Thoracic aorta (tissue), 2 donors: ENCODE results near the gene CPZ. TPM values are rescaled to one million over a fixed set of nuclear protein-coding genes. Genes with fewer than 3 reads are reported as not detected.

Source experiments
- ATAC-seq: fragments of 150-250 bp; one replicate; pipeline ENCODE4 v1.8.0; 2017; ENCODE audit warnings: low read depth; ENCODE audit not compliant: insufficient number of reproducible peaks, low FRiP score
- DNase-seq: peaks from one replicate; pipeline ENCODE4 v3.0.0-alpha.2; 2020; ENCODE audit warnings: low spot score
- H3K27ac ChIP-seq, 2 donors: fragments of 200-600 bp; sonication (generic); 1 replicate in 1 of 2; 2 replicates in 1 of 2; pipeline ENCODE4 v1.5.1; 2016; ENCODE audit warnings: mild to moderate bottlenecking in 2 of 2, moderate library complexity in 2 of 2
- H3K27me3 ChIP-seq: fragments of 200-600 bp; sonication (generic); replicated peaks from 2 replicates; pipeline ENCODE4 v1.6.0; 2016; ENCODE audit warnings: mild to moderate bottlenecking; ENCODE audit not compliant: insufficient read depth
- H3K36me3 ChIP-seq: fragments of 200-600 bp; sonication (generic); one replicate; pipeline ENCODE4 v1.5.1; 2016
- H3K4me1 ChIP-seq, 2 donors: fragments of 200-600 bp; sonication (generic); 1 replicate in 1 of 2; 2 replicates in 1 of 2; pipeline versions ENCODE4 v1.5.1 to v1.6.0; 2016; ENCODE audit warnings: low read depth in 2 of 2, mild to moderate bottlenecking in 1 of 2; ENCODE audit not compliant: control insufficient read depth in 1 of 2
- H3K4me3 ChIP-seq: fragments of 200-600 bp; sonication (generic); 2 replicates; pipeline ENCODE4 v1.5.1; 2016; ENCODE audit warnings: mild to moderate bottlenecking
- H3K9me3 ChIP-seq: fragments of 200-600 bp; sonication (generic); 2 replicates; pipeline ENCODE4 v1.5.1; 2016
- total RNA-seq, 2 donors: library from RNA; depleted of rRNA; stranded (reverse); fragments of >200 nt; gene quantifications; one replicate each; pipeline versions ENCODE4 v1.1.0 to v1.2.3, GENCODE V29; 2016
- TF ChIP-seq, protein P1 (sequence below): fragments of 200-600 bp; sonication (generic); IDR thresholded peaks from one replicate; pipeline ENCODE4 v1.5.1; 2019; ENCODE audit warnings: antibody characterized with exemption

CPZ gene
- total RNA-seq, 2 donors from 2014 or later = 3.0 to 6.1 TPM

DNA sequence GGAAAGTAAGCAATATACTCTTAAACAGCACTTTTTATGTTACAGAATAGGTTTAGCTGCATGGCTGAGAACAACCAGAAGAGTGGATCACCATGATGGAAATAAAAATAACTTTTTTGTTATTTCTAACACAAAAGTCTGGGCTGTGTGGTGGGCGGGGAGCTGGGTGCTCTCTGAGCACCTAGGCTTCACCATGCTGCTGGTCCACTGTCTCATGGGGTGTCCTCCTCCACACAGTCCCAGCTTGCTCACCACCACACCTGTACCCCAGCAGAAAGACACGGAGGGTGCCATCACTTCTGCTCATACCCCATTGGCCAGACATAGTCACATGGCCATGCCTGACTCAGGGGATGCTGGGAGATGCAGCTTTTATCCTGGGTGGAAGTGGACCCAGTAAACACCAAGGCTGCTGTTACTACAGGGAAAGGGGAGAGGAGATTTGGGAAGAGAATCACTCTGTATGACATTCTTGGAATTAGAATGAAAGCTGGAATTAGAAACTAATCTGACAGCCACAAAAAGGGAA, 45.0 kb downstream of the CPZ start:
- Histone ChIP-seq H3K9me3 (no peaks in the 10 kb centered on the region), H3K27me3 (no peaks in the 10 kb centered on the region), H3K4me3 (no peak overlapping the region), H3K36me3 (no peaks in the 10 kb centered on the region), H3K4me1 (no peaks in the 10 kb centered on the region), H3K27ac (no peak overlapping the region)
- no peak for DNase-seq
- ATAC-seq = no peak
- TF ChIP-seq, protein P1, sequence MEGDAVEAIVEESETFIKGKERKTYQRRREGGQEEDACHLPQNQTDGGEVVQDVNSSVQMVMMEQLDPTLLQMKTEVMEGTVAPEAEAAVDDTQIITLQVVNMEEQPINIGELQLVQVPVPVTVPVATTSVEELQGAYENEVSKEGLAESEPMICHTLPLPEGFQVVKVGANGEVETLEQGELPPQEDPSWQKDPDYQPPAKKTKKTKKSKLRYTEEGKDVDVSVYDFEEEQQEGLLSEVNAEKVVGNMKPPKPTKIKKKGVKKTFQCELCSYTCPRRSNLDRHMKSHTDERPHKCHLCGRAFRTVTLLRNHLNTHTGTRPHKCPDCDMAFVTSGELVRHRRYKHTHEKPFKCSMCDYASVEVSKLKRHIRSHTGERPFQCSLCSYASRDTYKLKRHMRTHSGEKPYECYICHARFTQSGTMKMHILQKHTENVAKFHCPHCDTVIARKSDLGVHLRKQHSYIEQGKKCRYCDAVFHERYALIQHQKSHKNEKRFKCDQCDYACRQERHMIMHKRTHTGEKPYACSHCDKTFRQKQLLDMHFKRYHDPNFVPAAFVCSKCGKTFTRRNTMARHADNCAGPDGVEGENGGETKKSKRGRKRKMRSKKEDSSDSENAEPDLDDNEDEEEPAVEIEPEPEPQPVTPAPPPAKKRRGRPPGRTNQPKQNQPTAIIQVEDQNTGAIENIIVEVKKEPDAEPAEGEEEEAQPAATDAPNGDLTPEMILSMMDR = no peak

DNA sequence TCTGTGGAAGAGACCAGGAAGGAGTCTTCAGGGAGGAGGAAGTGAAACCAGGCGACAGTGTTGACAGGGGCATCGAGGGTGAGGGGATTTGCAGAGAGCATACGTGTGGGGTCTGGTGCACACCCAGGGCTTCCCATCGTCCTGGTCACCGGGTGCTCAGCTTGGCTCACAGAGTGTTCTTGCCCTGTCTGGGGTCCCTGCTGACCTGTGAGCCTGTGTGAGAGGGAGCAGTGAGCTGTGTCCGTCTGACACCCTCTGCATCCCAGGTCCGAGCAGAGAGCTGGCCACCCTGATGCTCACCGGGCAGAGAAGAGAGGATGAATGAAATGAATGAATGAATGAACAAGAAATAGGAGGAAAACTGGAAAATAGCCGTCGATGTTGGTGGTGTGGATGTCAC, 46.5 kb downstream of the CPZ start:
- TF ChIP-seq, protein P1 = no peak
- no peak for DNase-seq
- no peak overlapping the region for H3K4me3 ChIP-seq
- H3K27ac ChIP-seq = no peak overlapping the region
- H3K36me3 ChIP-seq = no peaks in the 10 kb centered on the region
- ATAC-seq = no peak
- H3K4me1 ChIP-seq = no peaks in the 10 kb centered on the region
- no peaks in the 10 kb centered on the region for H3K9me3 ChIP-seq
- no peaks in the 10 kb centered on the region for H3K27me3 ChIP-seq

DNA sequence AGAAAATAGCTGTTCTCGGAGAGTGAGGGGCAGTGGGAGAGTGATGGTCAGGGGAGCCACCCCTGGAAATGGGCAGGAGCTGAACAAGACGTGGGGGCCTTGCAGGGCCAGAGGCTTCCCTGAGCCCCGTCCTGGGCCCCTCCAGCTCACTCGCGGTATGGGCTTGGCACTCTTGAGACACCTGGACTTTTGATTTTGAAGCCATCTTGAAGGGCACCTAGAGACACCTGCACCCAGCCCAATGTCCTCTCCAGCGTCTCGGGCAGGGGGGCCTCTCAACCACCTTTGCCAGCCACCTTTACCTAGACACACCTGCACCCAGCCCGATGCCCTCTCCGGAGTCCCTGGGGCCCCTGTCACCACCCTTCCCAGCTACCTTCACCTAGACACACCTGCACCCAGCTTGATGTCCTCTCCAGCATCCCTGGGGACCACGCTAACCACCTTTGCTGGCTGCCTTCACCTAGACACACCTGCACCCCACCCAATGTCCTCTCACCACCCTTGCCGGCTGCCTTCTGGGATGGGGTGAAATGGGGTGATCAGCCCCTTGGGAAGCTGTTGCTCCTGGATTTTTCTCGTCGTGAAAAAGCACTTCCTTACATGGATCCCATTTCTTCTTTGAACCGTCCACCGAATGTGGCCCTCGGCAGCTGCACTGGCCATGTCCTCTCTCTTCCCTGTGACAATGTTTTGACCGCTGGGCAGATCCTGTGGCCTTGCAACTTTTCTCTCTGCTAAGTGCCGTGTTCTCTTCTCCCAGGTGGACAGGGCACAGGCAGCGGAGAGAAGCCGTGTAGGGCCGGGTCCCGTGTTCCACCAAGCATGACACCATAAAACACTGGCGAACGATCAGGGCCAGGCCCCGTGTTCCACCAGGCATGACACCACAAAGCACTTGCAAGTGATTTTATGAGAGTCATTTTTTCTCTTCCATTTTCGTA, 47.5 kb downstream of the CPZ start:
- TF ChIP-seq, protein P1 = no peak
- no peaks in the 10 kb centered on the region for H3K27me3 ChIP-seq
- no peak overlapping the region for H3K27ac ChIP-seq
- no peaks in the 10 kb centered on the region for H3K4me1 ChIP-seq
- no peak overlapping the region for H3K4me3 ChIP-seq
- H3K36me3 ChIP-seq = no peaks in the 10 kb centered on the region
- H3K9me3 ChIP-seq = no peaks in the 10 kb centered on the region
- no peak for DNase-seq
- ATAC-seq = no peak

DNA sequence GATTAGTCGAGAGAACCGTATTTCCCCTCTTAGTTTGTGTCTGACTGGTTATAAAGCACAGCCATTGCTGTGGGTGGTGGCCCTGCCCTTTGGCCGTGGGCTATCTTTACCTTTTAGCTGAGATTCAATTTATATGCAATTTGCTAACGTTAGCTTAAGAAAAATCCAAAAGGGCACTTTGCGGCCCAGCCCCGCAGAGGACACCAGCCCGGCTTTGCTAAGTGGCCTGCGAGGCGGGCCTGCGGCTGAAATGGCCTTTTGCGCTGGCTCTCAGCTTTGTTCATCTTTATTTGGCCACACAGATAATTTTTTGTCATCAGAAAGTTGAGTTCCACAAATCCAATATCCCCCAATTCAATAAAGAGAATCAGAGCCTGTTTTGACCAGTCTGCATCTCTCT, 48.3 kb downstream of the CPZ start:
- Histone ChIP-seq H3K36me3 (no peaks in the 10 kb centered on the region), H3K4me3 (no peak overlapping the region), H3K27me3 (no peaks in the 10 kb centered on the region), H3K27ac (no peak overlapping the region), H3K9me3 (no peaks in the 10 kb centered on the region), H3K4me1 (no peaks in the 10 kb centered on the region)
- TF ChIP-seq, protein P1 = no peak
- DNase-seq (no peak), ATAC-seq (no peak)

DNA sequence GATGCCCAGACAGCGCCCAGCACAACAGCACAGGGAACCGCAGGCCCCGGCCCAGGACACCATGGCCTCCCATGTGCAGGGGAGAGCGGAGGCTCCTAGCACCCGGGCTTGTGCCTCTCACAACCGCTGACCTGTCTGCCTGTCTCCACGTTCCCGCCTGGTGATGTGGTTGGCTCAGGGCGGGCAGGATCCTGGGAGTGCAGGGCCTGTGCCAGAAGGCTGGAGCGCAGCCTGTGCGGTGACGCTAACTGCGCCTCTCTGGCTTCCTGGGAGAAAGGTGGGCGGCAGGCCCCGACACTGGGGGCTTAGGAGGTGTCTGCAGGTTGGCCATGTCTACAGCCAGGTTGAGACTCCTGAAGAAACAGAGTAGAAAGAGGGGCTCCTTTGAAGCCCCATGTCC, 48.7 kb downstream of the CPZ start:
- ATAC-seq (no peak), DNase-seq (no peak)
- no peak overlapping the region for H3K27ac ChIP-seq
- H3K36me3 ChIP-seq = no peaks in the 10 kb centered on the region
- no peaks in the 10 kb centered on the region for H3K27me3 ChIP-seq
- TF ChIP-seq, protein P1 = no peak
- no peak overlapping the region for H3K4me3 ChIP-seq
- no peaks in the 10 kb centered on the region for H3K9me3 ChIP-seq
- no peaks in the 10 kb centered on the region for H3K4me1 ChIP-seq
